ENCODE data around the gene TULP4.
"Not testable (repeated sequence)": the region's sequence is repeated elsewhere in the genome, so short reads cannot be mapped to it uniquely, and the experiment has no call there.

- TF ChIP-seq POU6F1 (CRISPR knock-in tag; IDR thresholded peaks at IDR 0.05; ENCODE audit: borderline replicate concordance, low read depth); SNAI2 (CRISPR knock-in tag; IDR thresholded peaks at IDR 0.05); OSR1 (CRISPR knock-in tag; IDR thresholded peaks at IDR 0.05); GLIS3 (CRISPR knock-in tag; IDR thresholded peaks at IDR 0.05); CSDC2 (CRISPR knock-in tag; IDR thresholded peaks at IDR 0.05); ZFP30 (CRISPR knock-in tag; IDR thresholded peaks at IDR 0.05); ISL1 (CRISPR knock-in tag; IDR thresholded peaks at IDR 0.05); BACH2 (CRISPR knock-in tag; IDR thresholded peaks at IDR 0.05; ENCODE audit: borderline replicate concordance); PPARA (CRISPR knock-in tag; IDR thresholded peaks at IDR 0.05; ENCODE audit: borderline replicate concordance); RARB (CRISPR knock-in tag; IDR thresholded peaks at IDR 0.05); ZNF70 (CRISPR knock-in tag; IDR thresholded peaks at IDR 0.05): not testable (repeated sequence)
- TF ChIP-seq, protein P1, sequence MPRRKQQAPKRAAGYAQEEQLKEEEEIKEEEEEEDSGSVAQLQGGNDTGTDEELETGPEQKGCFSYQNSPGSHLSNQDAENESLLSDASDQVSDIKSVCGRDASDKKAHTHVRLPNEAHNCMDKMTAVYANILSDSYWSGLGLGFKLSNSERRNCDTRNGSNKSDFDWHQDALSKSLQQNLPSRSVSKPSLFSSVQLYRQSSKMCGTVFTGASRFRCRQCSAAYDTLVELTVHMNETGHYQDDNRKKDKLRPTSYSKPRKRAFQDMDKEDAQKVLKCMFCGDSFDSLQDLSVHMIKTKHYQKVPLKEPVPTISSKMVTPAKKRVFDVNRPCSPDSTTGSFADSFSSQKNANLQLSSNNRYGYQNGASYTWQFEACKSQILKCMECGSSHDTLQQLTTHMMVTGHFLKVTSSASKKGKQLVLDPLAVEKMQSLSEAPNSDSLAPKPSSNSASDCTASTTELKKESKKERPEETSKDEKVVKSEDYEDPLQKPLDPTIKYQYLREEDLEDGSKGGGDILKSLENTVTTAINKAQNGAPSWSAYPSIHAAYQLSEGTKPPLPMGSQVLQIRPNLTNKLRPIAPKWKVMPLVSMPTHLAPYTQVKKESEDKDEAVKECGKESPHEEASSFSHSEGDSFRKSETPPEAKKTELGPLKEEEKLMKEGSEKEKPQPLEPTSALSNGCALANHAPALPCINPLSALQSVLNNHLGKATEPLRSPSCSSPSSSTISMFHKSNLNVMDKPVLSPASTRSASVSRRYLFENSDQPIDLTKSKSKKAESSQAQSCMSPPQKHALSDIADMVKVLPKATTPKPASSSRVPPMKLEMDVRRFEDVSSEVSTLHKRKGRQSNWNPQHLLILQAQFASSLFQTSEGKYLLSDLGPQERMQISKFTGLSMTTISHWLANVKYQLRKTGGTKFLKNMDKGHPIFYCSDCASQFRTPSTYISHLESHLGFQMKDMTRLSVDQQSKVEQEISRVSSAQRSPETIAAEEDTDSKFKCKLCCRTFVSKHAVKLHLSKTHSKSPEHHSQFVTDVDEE (CRISPR knock-in tag; IDR thresholded peaks at IDR 0.05), result not testable (repeated sequence)
These were observed 10.0 kb upstream of the TULP4 start for GRCh38 chr6:158302195-158302796.

Measured in SK-N-SH treated with all-trans-retinoic acid at 6 μM for 48 hours (cell line).